MM.1S (cell line): ENCODE results near the gene IRF1.

Source experiments
- CTCF ChIP-seq: fragments of 300-600 bp; sonication (generic); IDR thresholded peaks from 2 replicates; pipeline ENCODE4 v1.5.1; 2016; ENCODE audit warnings: antibody characterized with exemption, low read length, mixed read lengths
- EZH2 ChIP-seq: fragments of 300-600 bp; sonication (generic); optimal IDR thresholded peaks from 2 replicates; pipeline ENCODE3; 2017; ENCODE audit warnings: low read depth, mild to moderate bottlenecking, antibody characterized with exemption, low read length, mixed read lengths

- TF ChIP-seq CTCF (0 out of 2 replicates have a peak, but pooled peaks have one; percentile 3), EZH2 (no peak)
These were observed 596 bp downstream of the IRF1 start for GRCh38 chr5:132489871-132490483.
